TTC549 (cell line): Measurements from ENCODE around the gene CXCL13.
"Not testable (repeated sequence)": the region's sequence is repeated elsewhere in the genome, so short reads cannot be mapped to it uniquely, and the experiment has no call there.

Source experiments
- FAIRE-seq: peaks from 2 replicates; lab custom pipeline; 2012; peaks lifted over from hg19 to GRCh38; lab: Jason Lieb, UNC

The CXCL13 gene, protein sequence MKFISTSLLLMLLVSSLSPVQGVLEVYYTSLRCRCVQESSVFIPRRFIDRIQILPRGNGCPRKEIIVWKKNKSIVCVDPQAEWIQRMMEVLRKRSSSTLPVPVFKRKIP

DNA sequence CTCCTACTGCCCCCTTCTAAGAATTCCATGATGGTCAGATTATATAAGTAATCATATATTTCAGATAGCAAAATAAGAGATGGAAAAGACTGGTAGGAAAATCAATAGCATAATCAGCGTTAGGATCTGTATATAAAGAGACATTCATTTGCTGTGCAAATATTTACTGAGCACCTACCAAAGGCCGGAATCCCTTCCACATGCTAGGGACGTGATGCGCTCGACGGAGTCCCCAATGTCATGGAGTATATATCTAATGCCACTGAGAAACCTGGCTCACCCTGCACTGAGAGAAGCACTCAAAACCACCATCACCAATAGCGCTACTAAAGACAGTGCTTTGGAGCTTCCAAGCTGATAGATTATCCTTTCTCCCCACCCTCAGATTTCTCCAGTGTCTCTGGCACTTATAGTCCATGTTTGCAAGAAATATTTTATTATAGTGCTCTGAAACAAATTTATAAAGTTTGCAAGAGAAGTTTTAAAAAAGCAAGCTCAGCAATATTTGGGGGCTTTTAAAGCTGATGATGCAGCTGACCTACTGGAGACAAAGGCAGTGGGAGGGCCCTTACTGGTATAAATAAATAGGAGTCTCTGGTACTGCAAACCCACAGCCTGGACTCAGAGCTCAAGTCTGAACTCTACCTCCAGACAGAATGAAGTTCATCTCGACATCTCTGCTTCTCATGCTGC, at the start of gene CXCL13:
Gene CXCL13 (plus strand): TSS at position 611 of the 693 bp plus-strand sequence. CDS start 46 bp downstream, at position 657.
- FAIRE-seq: no peak

DNA sequence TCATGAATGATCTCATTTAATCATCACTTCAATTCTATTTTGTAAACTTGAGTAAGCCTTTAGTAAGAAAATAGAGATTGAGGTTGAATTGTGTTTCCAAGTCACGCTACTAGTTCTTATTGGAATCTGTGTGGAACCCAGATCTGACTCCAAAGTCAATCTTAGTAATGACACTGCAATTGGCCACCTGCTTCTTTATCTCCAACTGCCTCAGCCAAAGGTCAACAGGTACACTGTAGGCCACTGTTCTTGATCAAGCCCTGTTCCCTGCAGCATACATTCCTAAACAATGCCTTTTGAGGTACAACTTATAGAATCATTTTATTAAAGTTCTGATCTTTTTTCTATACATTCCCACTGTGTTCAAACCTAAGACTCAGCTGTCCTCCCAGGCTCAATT, 45.5 kb upstream of the CXCL13 start:
- FAIRE-seq: no peak

DNA sequence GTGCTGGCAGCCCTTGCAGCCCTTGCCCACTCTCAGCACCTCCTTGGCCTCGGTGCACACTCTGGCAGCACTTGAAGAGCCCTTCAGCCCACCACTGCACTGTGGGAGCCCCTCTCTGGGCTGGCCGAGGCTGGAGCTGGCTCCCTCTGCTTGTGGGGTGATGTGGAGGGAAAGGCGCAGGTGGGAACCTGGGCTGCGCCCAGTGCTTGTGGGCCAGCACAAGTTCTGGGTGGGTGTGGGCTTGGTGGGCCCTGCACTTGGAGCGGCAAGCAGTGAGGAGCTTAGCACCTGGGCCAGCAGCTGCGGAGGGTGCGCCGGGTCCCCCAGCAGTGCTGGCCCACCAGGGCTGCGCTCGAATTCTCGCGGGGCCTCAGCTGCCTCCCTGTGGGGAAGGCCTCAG, 43.9 kb upstream of the CXCL13 start:
- not testable (repeated sequence) for FAIRE-seq

DNA sequence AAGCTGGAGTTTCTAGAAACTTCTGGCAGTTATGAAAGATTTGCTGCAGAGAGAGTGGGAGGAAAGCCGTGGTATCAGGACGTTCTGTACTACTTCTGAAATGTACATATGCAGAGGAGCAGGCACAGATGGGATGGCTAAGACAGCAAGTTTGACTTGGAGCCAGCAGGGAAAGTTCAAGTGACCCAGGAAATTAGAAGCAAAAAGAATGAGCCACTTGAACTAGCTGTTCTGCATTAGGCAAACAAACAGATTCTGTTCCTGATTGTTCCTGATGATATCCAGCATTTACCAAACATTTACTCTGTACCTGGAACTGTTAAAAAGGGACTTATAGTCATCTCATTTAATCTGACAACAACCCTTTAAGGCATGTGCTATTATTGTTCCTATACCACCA, 41.4 kb upstream of the CXCL13 start:
- no peak for FAIRE-seq

DNA sequence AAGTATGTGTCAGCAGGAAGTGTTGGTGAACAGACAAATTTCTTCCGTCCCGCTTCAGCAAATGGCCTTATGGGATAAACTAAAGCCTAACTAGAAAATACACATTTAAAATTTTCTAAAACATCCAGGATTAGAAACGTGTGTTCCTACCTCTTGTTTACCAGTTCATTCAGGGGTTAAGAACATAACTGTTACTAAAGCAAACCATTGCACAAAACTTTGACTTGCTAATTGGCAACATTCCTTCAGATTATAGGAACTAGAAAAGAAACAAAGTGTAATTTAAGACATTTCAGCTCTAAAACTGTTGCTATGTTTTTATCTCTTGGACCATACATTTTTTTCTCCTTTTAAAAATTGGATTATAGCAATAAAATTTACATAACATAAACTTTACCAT, 39.5 kb upstream of the CXCL13 start:
- no peak for FAIRE-seq

DNA sequence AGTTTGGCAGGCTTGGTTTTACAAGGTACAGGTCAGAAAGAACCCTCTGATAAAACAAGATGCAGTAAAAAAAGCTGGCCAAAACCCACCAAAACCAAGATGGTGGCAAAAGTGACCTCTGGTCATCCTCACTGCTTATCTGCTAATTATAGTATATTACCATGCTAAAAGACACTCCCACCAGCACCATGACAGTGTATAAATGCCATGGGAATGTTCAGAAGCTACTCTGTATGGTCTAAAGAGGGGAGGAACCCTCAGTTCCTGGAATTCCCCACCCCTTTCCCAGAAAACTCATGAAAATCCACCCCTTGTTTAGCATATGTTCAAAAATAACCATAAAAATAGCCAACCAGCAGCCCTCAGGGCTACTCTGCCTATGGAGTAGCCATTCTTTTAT, 38.1 kb upstream of the CXCL13 start:
- no peak for FAIRE-seq

DNA sequence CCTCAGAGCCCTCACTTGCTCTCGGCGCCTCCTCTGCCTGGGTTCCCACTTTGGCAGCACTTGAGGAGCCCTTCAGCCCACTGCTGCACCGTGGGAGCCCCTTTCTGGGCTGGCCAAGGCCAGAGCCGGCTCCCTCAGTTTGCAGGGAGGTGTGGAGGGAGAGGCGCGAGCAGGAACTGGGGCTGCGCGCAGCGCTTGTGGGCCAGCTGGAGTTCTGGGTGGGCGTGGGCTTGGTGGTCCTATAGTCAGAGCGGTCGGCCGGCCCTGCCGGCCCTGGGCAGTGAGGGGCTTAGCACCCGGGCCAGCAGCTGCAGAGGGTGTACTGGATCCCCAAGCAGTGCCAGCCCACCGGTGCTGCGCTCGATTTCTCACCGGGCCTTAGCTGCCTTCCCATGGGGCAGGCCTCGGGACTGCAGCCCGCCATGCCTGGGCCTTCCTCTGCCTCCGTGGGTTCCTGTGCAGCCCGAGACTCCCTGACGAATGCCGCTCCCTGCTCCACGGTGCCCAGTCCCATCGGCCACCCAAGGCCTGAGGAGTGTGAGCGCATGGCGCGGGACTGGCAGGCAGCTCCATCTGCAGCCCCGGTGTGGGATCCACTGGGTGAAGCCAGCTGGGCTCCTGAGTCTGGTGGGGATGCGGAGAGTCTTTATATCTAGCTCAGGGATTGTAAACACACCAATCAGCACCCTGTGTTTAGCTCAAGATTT, 35.0 kb upstream of the CXCL13 start:
- FAIRE-seq: not testable (repeated sequence)

DNA sequence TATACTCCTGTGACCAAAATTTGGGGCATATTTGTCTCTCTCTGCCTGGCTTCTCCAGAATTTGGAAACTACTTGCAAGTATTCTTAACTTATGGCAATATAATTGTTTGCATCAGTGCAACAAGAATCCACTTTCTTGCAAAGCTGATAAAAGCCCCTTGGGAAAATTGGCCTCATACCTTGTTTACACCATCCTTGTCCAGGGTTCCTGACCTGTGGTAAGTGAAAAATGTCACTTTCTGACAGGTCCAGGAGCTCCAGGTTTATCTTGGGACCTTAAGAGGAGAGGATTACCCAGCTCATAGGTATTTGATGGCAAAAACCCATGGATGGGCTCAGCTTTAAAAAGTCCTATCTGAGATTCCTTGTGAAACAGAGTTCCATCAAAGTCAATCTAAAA, 29.3 kb upstream of the CXCL13 start:
- no peak for FAIRE-seq

DNA sequence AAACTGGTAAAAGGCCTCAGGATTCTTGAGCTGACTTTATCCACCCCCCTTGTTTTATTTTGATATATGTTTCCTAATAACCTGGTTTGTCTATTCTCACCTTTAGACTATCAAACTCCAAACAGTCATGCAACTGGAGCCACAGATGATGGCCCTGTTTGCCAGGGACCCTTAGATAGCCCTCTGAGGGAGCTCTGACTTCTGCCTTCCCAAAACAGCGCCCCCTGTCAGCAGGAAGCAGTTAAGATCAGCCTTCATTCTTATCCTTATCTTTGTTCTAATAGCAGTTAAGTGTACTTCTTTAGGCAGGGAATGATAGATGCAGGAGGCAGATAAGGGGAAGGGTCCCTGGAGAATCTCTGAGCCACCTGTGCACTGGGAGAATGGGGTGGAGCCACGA, 27.5 kb upstream of the CXCL13 start:
- FAIRE-seq: no peak

DNA sequence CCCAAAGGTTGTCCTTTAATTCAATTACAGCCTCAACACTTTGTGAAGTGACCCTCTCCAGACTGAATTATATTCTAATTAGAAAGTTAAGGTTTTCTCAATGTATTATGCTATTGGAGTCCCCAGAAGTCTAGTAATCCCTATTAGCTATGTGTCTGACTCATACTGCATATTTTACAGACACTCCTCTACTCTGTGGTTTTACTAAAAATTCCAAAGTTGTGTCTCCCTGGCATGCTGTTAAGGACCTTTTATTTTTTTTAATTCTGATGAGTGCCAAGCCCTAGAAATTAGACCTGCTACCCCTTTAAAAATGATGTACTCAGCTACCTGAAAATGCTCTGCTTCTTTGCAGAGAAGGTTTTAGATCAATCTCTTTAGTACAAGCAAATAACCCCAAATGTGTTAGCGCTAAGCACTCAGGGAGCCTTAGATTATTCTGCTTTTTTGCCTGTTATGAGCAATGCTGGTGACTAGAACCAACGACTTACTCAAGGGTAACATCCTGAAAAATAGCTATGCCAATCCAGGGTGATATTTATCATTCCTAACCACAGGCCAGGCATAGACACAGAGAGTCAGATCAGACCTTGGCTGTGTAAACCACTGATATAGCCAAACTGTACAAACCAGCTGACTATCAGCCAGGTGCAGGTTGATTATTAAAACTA, 26.1 kb upstream of the CXCL13 start:
- no peak for FAIRE-seq

DNA sequence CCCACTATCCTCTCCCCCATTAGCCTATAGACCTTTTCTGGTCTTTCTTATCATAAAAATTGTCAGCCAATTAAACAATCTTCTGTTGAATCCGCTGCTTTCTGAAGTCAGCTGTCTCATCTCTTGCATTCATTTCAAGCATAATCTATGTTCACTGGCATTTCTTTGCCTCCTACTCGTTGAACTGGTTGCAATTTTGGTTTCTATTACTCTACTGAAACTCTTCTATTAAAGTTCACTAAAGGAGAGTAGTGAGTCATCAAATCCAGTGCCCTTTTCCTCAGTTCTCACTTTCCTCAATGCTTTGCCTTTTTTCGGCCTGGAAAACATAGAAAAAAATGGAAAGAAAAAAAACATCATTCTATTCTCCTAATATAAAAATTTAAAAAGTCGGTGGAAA, 23.9 kb upstream of the CXCL13 start:
- no peak for FAIRE-seq

DNA sequence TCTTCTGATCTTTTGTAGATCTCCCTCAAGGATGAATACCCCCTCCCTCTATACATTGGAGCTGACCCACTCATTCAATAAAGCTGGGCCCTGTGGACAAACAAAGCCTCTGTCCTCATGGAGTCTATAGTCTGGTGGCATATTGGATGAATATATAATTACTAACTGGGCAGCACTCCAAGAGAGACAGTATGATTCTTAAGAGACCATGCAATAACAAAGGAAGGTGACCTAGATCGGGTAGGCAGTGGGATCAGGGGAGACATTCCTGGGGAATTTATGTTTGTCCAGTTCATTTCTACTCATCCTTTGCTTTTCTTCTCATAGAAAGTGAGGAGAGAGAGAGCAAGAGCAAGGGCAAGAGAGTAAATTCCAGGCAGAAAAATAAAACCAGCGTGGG, 23.5 kb upstream of the CXCL13 start:
- FAIRE-seq: no peak

DNA sequence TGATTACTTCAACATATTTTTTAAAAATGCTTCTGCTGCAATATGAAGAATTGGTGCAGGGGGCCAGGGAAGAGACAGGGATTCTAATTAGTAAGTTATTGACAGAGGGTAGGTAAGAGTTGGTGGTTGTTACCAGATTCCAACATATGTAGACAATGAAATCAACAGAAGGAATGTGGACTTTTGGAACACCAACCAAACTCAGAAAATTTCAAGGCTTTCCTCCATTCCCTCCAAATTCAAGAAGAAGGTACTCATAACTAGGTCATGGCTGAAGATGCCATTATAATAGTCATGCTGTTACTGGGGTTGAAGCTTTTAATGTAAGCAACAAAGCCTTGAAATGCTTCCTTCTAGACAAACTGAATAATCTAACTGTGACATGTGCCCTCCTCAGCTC, 22.9 kb upstream of the CXCL13 start:
- FAIRE-seq: no peak

DNA sequence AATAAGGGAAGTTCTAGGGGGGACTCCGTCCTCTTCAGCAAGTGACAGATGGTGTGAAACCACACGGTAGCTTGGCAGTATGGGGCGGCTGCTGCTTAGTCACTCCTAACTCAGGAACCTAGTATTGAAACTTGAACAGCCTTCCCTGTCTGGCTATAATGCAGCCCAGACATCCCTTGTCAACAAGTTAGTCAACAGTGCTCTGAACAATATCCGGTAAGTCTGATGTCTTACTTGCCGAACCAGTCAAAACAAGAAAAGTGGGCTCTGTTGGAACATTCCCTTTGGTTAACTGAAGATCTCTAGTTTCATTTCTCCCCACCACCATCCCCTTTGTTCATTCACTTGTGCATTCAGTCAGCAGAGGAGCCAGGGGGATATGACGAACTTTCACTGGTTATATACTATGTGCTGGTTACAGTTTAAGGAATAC, 18.7 kb upstream of the CXCL13 start:
- no peak for FAIRE-seq

DNA sequence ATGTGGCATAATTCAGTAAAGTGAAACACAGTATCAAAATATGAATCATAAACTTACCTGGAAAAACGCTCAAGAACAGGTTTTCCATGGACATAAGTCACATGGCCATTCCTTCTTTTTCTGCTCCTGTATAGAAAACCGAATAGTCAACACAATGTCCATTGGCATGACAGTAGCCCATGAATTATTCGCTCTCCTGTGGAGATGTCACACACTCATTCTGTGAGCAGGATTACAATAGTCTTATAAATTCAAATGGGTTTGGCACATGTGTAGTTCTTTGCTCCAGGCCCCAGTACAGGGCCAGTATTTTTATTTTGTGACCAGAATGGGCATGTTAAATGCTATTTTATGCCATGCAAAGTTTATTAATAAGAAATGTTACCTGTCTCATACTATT, 15.1 kb upstream of the CXCL13 start:
- FAIRE-seq: no peak

DNA sequence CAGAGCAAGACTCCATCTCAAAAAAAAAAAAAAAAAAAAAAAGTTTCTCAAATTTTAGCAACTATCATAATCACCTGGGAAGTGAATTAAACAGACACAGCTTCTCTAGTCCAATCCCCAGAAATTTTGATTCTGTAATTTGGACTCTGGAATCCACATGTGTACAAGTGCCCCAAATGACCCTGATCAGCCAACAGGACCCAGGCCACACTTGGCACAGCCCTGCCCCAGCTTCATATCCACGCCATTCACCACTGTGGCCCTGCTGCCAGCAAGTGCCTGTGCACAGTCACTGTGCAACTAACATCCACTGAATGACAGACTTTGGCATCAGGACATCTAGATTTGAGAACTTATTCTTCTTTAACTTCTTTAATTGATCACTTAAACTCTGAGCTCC, 14.1 kb upstream of the CXCL13 start:
- no peak for FAIRE-seq

DNA sequence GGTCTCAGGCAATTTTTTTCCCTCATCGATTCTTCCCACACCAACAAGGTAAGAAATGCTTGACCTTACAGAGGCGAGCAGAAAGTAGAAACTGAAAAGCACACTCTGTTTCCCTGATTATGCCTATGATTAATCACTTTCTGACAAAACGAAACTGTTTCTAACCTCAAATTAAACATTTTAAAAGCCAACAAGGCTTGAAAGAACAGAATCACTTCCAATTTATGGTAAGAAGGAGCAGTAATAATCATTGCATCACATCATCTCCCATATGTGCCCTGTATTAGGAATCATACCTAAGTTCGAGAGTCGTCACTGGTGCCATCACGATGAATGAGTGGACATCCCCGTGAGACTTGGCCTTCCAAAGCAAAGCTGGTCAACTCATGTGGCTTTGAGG, 12.5 kb upstream of the CXCL13 start:
- FAIRE-seq: no peak

DNA sequence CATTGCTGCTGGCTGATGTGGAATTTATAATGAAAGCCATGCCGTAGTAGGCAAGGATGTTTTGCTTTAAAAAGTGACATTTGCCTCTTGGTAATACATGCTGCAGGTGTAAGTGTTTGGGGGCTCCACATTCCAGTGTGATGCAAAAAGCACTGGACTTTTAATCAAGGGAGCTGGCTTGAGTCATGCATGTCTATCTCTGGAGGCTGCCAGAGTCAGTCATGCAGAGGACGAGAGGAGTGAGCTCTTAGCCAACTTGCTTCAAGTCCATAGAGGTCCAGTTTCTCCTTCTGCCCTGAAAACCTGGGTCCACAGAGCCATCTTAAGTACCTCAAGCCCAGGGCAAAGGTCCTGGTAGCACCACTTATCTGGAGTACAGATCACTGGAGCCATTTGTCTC, 11.6 kb upstream of the CXCL13 start:
- no peak for FAIRE-seq

DNA sequence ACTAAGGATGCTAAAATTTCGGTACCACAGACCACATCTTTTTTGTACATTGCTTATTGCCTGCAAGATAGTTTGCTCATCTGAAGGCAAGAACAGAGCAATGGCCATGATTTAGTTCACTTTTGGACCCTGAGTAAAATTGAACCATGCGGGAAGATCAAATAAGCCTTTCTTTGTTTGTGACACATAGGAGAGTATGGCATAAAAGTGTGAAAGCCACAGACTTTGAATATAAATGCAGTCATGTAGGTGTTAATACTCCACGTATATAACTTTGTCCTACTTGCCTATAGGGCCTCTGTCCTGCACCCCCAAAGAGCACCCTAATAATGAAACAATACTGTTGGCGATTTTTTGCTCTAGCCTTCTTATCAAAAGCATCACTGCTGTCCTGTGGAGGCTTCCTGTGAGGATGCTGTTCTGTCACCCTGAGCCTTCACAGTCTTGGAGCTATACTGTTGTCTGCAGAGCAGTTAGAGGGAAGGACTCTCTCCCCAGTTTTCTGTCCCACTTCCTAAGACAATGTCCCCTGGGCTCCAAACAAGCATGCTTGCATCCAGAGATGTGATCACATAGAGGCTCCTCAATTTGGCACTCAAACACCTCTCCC, 10.2 kb upstream of the CXCL13 start:
- FAIRE-seq: no peak

DNA sequence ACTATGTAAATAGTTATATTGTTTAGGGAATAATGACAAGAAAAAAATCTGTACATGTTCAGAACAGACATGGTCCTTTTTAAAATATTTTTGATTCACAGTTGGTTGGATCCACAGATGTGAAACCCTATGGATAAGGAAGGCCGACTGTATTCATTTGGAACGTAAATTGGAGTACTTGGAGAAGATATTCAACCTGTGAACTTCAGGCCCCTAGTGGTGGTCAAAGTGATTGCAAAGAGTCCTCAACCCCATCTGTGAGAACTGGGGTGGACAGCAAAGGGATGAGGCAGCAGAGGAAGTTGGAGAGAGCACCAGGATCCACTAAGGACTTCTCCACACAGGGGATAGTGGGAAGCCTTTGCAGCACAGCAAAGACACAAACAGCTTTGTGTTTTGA, 6.2 kb upstream of the CXCL13 start:
- no peak for FAIRE-seq

DNA sequence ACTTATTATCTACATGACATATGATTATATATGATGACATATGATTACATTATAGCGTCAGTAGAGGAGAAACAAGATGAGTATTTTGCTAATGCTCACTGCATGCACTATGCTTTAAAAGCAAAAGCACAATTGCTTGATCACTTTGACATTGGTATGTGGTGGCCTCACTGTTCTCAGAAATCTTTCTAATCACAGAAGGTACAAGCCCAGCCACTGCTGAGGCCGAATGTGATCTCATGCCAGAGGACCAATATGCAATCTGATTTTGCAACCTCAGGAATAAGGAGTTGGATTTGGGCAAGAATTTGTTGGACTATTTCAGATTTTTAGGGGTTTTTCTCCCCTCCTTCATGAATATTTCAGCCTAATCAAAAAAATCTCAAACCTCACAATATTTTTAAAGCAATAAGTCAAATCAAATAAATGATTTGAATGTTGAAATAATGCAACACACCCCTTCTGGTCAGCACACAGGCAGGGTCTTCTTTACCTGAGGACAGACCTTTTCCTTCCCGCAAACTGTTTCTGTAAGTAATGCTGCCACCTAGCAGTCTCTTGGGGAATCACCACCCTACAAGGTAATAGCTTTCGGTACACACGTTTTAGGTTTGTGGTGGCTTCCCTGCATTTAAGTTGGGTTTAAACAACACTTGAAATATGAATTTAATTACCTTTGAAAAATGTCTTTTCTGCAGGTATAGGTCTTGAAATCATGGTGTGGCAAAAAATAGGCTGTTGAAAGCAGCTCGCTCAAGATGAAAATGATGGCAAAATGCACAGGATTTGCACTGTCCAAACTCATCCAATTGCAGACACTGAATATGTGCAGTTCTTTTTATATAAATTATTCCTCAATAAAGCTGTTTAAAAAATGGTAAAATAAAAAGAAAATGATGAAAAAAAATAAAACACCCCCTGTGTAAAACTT, 4.8 kb upstream of the CXCL13 start:
- no peak for FAIRE-seq
